GM23248 (cell line): ENCODE measurements around the gene P2RX5.

Experiments
- EZH2 ChIP-seq: fragments of 200-600 bp; sonication (generic); IDR thresholded peaks from 2 replicates; pipeline ENCODE4 v1.6.1; 2018; ENCODE audit warnings: antibody characterized with exemption, mild to moderate bottlenecking; ENCODE audit not compliant: insufficient read depth, poor library complexity, severe bottlenecking
- EZH2phosphoT487 ChIP-seq: fragments of 200-600 bp; sonication (generic); IDR thresholded peaks from 2 replicates; pipeline ENCODE4 v1.6.1; 2018; ENCODE audit warnings: antibody characterized with exemption, moderate library complexity, mild to moderate bottlenecking, low read depth; ENCODE audit not compliant: insufficient read depth

- TF ChIP-seq EZH2phosphoT487 (no peak), EZH2 (no peak)
Observed at GRCh38 chr17:3745071-3745470, 49.1 kb upstream of the P2RX5 start.
